Measurements from ENCODE around the gene RNFT2.

Gene RNFT2

GRCh38 chr12:116827432-116827831 lies 89.3 kb downstream of the RNFT2 start:
- TF ChIP-seq, protein P1, sequence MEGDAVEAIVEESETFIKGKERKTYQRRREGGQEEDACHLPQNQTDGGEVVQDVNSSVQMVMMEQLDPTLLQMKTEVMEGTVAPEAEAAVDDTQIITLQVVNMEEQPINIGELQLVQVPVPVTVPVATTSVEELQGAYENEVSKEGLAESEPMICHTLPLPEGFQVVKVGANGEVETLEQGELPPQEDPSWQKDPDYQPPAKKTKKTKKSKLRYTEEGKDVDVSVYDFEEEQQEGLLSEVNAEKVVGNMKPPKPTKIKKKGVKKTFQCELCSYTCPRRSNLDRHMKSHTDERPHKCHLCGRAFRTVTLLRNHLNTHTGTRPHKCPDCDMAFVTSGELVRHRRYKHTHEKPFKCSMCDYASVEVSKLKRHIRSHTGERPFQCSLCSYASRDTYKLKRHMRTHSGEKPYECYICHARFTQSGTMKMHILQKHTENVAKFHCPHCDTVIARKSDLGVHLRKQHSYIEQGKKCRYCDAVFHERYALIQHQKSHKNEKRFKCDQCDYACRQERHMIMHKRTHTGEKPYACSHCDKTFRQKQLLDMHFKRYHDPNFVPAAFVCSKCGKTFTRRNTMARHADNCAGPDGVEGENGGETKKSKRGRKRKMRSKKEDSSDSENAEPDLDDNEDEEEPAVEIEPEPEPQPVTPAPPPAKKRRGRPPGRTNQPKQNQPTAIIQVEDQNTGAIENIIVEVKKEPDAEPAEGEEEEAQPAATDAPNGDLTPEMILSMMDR (IDR thresholded peaks at IDR 0.05): no peak
- H3K4me3 ChIP-seq: no peak overlapping the region
- no peak for DNase-seq (ENCODE audit: low spot score)
- H3K27ac ChIP-seq: no peak overlapping the region

DNA sequence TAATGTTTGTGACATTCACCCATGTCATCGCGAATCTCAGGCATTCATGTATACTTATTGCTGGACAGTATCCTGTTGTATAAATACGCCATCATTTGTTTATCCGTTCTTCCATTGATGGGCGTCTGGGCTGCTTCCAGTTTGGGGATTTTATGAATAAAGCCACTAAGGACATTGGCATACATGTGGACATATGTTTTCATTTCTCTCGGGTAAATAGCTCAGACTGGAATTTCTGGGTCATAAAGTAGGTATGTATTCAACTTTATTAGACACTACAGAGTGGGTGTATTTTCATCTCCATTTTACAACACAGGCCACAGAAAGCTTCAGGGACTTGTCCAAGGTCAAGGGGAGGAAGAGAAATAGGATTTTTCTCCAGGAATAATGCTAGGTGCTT lies 94.2 kb downstream of the RNFT2 start:
- TF ChIP-seq, protein P1 (IDR thresholded peaks at IDR 0.05): no peak
- no peak for DNase-seq (ENCODE audit: low spot score)

DNA sequence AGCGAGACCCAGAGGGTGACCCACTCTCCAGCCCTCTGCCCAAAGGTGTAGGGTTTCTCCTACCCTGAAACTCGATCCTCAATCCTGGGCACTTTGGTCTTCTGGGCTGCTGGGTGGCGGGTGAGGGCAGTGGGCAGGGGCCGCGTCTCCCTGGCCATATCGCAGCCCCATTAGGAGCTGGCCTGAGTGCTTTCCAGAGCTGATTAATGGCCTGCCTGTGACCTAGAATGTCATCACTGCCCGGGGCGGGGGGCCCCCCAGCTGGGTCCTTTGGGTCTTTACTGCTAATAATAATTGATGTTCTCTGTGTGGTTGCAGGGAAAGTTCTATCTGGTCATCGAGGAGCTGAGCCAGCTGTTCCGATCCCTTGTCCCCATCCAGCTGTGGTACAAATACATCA lies 95.4 kb downstream of the RNFT2 start:
- TF ChIP-seq, protein P1 (IDR thresholded peaks at IDR 0.05): no peak
- no peak for DNase-seq (ENCODE audit: low spot score)
- Histone ChIP-seq H3K4me3 (no peak overlapping the region), H3K27ac (no peak overlapping the region)

More for the DNA sequence above, 94.2 kb downstream of the RNFT2 start:
- Histone ChIP-seq H3K4me3 (no peak overlapping the region), H3K27ac (no peak overlapping the region)

DNA sequence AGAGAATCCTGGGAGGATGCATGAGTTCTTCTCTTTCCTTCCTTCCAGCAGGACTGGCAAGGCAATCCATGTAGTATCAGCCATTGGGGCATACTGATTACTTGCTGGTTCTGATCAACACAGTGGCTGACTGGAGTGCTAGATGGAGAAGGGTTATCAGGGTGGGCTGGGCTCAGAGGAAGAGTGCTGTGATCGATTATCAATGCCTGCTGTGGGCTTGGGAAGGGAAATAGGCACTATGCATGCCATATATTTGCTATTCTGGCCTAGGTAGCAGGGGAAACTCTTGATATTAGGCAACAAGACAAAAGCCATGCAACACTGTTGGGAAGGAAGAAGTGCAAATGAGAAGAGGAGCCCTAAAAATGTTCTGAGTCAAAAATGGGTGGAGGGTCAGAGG lies 97.4 kb downstream of the RNFT2 start:
- no peak for DNase-seq (ENCODE audit: low spot score)
- Histone ChIP-seq H3K4me3 (no peak overlapping the region), H3K27ac (no peak overlapping the region)
- TF ChIP-seq, protein P1 (IDR thresholded peaks at IDR 0.05): no peak

GRCh38 chr12:116837097-116837496 lies 99.0 kb downstream of the RNFT2 start:
- Histone ChIP-seq H3K27ac (no peak overlapping the region), H3K4me3 (no peak overlapping the region)
- TF ChIP-seq, protein P1 (IDR thresholded peaks at IDR 0.05): no peak
- DNase-seq (ENCODE audit: low spot score): no peak

DNA sequence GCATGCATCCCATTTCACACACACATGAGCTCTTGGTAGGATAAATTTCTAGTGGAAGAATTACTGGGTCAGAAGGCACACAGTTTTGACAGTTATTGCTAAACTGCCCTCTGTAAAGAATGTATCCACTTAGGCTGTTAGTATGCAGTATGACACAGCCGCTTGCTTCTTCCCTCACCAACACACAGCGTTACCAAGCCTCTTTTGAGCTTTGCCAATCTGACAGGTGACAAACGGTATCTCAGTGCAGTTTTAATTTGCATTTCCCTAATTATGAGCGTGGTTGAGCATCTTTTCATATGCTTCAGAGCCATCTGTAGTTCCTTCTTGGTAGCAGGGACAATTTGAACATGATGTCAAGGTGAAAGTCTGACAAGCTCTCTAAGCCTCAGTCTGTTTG lies 100.2 kb downstream of the RNFT2 start:
- no peak for DNase-seq (ENCODE audit: low spot score)
- Histone ChIP-seq H3K4me3 (no peak overlapping the region), H3K27ac (no peak overlapping the region)
- TF ChIP-seq, protein P1 (IDR thresholded peaks at IDR 0.05): no peak

- TF ChIP-seq, protein P1 (IDR thresholded peaks at IDR 0.05): no peak
- Histone ChIP-seq H3K4me3 (no peak overlapping the region), H3K27ac (no peak overlapping the region)
- DNase-seq (ENCODE audit: low spot score): no peak
Measured at GRCh38 chr12:116839287-116839830, 101.2 kb downstream of the RNFT2 start.
